Uterine smooth muscle cell (primary cell): Measurements from ENCODE around the gene TIAM2. TPM values are rescaled to one million over a fixed set of nuclear protein-coding genes. Genes with fewer than 3 reads are reported as not detected.

Experiments used
- total RNA-seq: library from RNA; depleted of rRNA; stranded (reverse); fragments of >200 nt; gene quantifications from 2 replicates; pipeline ENCODE4 v1.2.3, GENCODE V29; 2014

TIAM2 gene
- 7.1 and 7.9 TPM in 2 replicates for total RNA-seq

GRCh38 chr6:154995254-154996015, at the start of gene TIAM2:
Gene TIAM2 (plus strand): TSS chr6:154995315. CDS start chr6:155129224, 133,909 bp downstream.

GRCh38 chr6:155263373-155264063, 268.4 kb downstream of the TIAM2 start, which contains the start of gene CLDN20:
Gene CLDN20 (plus strand): TSS chr6:155264013. CDS start chr6:155275720, 11,707 bp downstream.

